Measurements from ENCODE around the gene SKAP1.

The SKAP1 gene

DNA sequence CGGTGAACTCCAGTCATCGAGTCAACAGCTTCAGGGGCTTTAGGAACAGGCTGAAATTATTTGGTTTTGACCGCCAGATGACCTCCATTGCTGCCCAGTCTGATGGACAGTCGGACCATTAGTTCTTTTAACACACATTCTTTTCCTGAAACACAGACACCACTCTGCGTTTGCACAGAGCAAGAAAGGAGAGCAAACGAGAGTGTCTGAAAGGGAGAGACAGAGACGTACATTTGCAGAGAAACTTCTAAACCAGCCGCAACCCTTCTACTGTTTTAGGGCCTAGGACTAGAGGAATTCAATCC lies 166.3 kb downstream of the SKAP1 start:
- H3K36me3 ChIP-seq (replicated peaks; ENCODE audit: low read depth, low read length): no peaks in the 10 kb centered on the region
- no peak overlapping the region for H3K9ac ChIP-seq (ENCODE audit: low read length)
- H3K27me3 ChIP-seq (ENCODE audit: low read depth, low read length): no peaks in the 10 kb centered on the region
- no peaks in the 10 kb centered on the region for H3K79me2 ChIP-seq (ENCODE audit: low read length)
- H3K4me3 ChIP-seq (ENCODE audit: low read length): no peak overlapping the region
- peaks cover 11% of the 10 kb centered on the region for H3K4me1 ChIP-seq (ENCODE audit: low read length)
- no peak for TF ChIP-seq EZH2phosphoT487 (IDR thresholded peaks at IDR 0.05; ENCODE audit: low read depth)
- H3K9me3 ChIP-seq (ENCODE audit: insufficient read depth, low read length): no peaks in the 10 kb centered on the region
- no peak overlapping the region for H2AFZ ChIP-seq (ENCODE audit: low read depth, low read length)
- H3K4me2 ChIP-seq (ENCODE audit: low read length): no peak overlapping the region
- H3K27ac ChIP-seq (ENCODE audit: low read length): no peak overlapping the region
- H4K20me1 ChIP-seq (ENCODE audit: insufficient read depth, low read length): no peaks in the 10 kb centered on the region

DNA sequence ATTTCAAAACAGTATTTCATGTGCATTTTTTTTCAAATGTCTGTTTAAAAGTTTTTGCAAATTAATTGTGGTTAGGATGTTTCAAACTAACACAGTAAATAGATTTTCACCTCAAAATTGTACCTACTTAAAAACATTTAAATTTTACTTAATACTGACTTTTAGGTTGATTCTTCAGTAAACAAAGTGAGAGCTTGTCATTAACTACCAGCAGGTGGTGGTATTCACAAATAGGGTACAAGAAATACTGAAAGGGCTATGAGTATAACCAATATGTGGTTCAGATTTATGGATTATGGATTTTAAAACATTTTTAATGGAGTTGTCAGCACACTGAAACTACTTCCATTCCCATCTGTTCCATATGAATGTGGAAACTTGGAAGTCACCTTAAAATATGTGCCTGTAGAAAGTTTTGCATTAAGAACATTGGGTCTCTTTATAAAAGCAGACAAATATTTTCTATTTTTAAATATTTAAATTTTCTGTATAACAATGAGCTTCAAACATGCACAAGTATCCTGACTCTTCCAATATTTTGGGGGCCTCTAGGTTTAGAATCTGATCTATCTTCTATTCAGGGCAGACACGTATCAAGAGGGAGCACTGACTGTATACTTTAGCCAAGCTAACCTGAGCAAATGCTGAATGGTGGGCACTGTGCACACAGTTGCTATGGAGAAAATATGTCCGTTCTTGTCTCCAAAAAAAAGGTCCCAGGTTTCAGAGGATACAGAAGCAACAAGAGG lies 166.9 kb downstream of the SKAP1 start:
- Histone ChIP-seq H3K4me1 (ENCODE audit: low read length) (peaks cover 9% of the 10 kb centered on the region), H4K20me1 (ENCODE audit: insufficient read depth, low read length) (no peaks in the 10 kb centered on the region), H3K4me2 (ENCODE audit: low read length) (no peak overlapping the region)

DNA sequence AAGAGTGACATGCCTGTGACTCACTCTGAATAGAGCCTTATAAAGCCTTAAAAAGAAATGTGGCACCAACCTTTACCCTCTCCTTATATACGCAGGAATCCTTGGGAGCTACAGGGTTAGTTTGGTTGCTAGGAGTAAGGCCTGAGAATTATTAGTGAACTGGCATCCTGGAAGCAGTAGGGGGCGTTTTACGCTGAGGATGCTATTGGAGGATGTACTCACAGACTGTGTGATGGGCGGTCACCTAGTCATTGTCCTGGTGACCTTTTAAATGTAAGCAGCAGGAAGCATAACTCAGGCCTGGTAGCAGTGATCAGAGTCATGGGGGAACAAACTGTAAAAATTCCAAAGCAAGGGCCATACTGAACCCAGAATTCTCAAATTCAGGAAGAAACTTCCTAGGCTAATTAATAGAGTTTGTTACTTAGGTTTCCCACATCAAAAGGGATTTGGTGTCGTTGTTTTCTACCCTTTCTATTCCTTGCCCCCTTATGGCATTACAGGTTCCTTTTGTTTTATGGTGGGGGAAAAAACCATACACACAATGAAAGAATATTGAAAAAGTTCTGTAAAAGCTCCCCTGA lies 168.6 kb downstream of the SKAP1 start:
- Histone ChIP-seq H3K79me2 (ENCODE audit: low read length) (no peaks in the 10 kb centered on the region), H3K36me3 (replicated peaks; ENCODE audit: low read depth, low read length) (no peaks in the 10 kb centered on the region), H3K27ac (ENCODE audit: low read length) (no peak overlapping the region), H3K4me2 (ENCODE audit: low read length) (no peak overlapping the region), H3K9ac (ENCODE audit: low read length) (no peak overlapping the region), H3K9me3 (ENCODE audit: insufficient read depth, low read length) (no peaks in the 10 kb centered on the region), H3K27me3 (ENCODE audit: low read depth, low read length) (no peaks in the 10 kb centered on the region), H3K4me1 (ENCODE audit: low read length) (peaks cover 9% of the 10 kb centered on the region), H3K4me3 (ENCODE audit: low read length) (no peak overlapping the region), H2AFZ (ENCODE audit: low read depth, low read length) (no peak overlapping the region; the same call in 1 of the 2 replicates), H4K20me1 (ENCODE audit: insufficient read depth, low read length) (no peaks in the 10 kb centered on the region)
- TF ChIP-seq, protein P1, sequence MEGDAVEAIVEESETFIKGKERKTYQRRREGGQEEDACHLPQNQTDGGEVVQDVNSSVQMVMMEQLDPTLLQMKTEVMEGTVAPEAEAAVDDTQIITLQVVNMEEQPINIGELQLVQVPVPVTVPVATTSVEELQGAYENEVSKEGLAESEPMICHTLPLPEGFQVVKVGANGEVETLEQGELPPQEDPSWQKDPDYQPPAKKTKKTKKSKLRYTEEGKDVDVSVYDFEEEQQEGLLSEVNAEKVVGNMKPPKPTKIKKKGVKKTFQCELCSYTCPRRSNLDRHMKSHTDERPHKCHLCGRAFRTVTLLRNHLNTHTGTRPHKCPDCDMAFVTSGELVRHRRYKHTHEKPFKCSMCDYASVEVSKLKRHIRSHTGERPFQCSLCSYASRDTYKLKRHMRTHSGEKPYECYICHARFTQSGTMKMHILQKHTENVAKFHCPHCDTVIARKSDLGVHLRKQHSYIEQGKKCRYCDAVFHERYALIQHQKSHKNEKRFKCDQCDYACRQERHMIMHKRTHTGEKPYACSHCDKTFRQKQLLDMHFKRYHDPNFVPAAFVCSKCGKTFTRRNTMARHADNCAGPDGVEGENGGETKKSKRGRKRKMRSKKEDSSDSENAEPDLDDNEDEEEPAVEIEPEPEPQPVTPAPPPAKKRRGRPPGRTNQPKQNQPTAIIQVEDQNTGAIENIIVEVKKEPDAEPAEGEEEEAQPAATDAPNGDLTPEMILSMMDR (IDR thresholded peaks at IDR 0.05; ENCODE audit: low read depth, low read length): peak; percentile 72
- TF ChIP-seq EZH2phosphoT487 (IDR thresholded peaks at IDR 0.05; ENCODE audit: low read depth): no peak

More for the DNA sequence above, 166.9 kb downstream of the SKAP1 start:
- Histone ChIP-seq H3K27ac (ENCODE audit: low read length) (no peak overlapping the region), H3K4me3 (ENCODE audit: low read length) (no peak overlapping the region), H3K79me2 (ENCODE audit: low read length) (no peaks in the 10 kb centered on the region), H3K9ac (ENCODE audit: low read length) (no peak overlapping the region), H3K27me3 (ENCODE audit: low read depth, low read length) (no peaks in the 10 kb centered on the region), H2AFZ (ENCODE audit: low read depth, low read length) (no peak overlapping the region), H3K9me3 (ENCODE audit: insufficient read depth, low read length) (no peaks in the 10 kb centered on the region), H3K36me3 (replicated peaks; ENCODE audit: low read depth, low read length) (no peaks in the 10 kb centered on the region)
- TF ChIP-seq, protein P1 (IDR thresholded peaks at IDR 0.05; ENCODE audit: low read depth, low read length): peak; percentile 68
- TF ChIP-seq EZH2phosphoT487 (IDR thresholded peaks at IDR 0.05; ENCODE audit: low read depth): no peak

DNA sequence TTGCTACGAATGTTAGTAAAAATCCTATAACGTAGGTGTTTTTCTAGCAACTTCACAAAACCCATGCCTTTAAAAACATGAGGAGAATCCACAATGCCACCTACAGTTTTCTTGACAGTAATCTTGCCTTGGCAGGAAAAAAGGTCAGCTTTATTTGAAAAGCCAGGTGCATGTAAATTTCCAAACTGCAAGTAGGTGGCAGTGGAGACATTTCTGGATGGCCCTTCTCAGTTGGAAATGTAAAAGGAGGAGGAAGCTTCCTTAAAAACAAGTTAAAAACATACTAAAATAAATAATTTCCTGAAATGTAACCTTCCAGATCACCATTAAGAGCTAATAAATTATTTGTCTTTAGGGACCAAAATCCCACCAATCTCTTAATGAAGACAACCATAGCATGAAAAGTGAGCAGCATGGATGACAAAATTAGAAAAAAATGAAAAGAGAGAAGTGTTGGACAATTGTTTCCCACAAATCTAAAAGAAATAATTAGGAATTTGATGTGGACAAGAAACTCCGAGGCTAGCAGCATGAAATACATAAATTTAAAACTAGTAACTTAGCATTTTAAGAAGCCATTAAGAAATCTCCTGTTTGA lies 170.2 kb downstream of the SKAP1 start:
- Histone ChIP-seq H3K36me3 (replicated peaks; ENCODE audit: low read depth, low read length) (no peaks in the 10 kb centered on the region), H3K9ac (ENCODE audit: low read length) (no peak overlapping the region), H3K9me3 (ENCODE audit: insufficient read depth, low read length) (no peaks in the 10 kb centered on the region), H3K27ac (ENCODE audit: low read length) (no peak overlapping the region), H3K27me3 (ENCODE audit: low read depth, low read length) (no peaks in the 10 kb centered on the region), H3K4me3 (ENCODE audit: low read length) (no peak overlapping the region), H2AFZ (ENCODE audit: low read depth, low read length) (no peak overlapping the region), H3K79me2 (ENCODE audit: low read length) (no peaks in the 10 kb centered on the region), H3K4me2 (ENCODE audit: low read length) (no peak overlapping the region), H4K20me1 (ENCODE audit: insufficient read depth, low read length) (no peaks in the 10 kb centered on the region), H3K4me1 (ENCODE audit: low read length) (no peaks in the 10 kb centered on the region)
- TF ChIP-seq, protein P1 (IDR thresholded peaks at IDR 0.05; ENCODE audit: low read depth, low read length): peak; percentile 69
- no peak for TF ChIP-seq EZH2phosphoT487 (IDR thresholded peaks at IDR 0.05; ENCODE audit: low read depth)
